NCI-H345 (cell line): Measurements from ENCODE around the gene CYP27A1.
"Not testable (repeated sequence)": the region's sequence is repeated elsewhere in the genome, so short reads cannot be mapped to it uniquely, and the experiment has no call there.

Source experiments
- DNase-seq: peaks from one replicate; lab custom pipeline; 2025; lab: John Stamatoyannopoulos, UW

The CYP27A1 gene

DNA sequence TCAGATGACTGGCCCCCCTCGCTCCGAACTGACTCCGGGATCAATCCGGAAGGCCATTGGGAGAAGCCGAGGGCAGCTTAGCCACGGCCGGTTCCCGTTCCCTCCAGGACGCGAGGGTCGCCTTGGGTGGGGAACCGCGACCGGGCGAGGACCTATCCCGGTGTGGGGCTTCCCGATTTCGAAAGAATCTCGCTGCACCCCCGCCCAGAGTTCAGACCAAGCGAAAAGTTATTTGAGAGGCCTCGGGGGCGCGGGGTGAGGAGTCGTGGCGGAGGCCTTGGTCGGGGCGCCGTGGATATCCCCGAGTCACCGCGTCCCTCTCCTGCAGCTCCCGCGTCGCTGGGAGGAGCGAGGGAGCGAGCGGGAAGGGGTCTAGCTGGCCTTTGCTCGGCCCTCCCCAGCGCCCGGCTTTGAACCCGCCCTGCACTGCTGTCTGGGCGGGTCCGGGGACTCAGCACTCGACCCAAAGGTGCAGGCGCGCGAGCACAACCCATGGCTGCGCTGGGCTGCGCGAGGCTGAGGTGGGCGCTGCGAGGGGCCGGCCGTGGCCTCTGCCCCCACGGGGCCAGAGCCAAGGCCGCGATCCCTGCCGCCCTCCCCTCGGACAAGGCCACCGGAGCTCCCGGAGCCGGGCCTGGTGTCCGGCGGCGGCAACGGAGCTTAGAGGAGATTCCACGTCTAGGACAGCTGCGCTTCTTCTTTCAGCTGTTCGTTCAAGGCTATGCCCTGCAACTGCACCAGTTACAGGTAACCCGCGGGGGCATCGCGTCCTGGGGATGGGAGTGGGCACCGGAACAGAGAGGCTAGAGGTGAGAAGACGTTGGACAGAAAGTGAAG lies at the start of gene CYP27A1:
Gene CYP27A1, plus strand, starts transcription at position 457 of the 837 bp plus-strand sequence. Its CDS starts 36 bp downstream, at position 493.
- no peak for DNase-seq

DNA sequence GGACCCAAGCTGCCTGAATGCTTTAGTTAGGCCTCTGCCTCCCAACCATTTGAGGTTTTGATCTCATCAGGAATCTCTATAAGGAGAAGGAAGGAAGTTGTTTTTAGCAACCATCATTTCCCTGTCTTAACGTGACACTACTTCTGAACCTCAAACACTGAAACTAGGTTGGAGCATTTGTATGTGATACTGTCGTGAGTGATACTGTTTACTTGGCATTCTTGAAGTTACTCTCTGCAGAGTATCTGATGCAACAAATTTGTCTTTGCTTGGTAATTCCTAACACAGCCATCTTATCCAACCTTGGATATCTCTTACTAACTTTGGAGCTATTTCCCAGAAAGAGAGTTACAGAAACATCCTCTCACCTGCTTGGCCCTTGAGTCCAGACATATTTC lies 49.2 kb upstream of the CYP27A1 start:
- no peak for DNase-seq

DNA sequence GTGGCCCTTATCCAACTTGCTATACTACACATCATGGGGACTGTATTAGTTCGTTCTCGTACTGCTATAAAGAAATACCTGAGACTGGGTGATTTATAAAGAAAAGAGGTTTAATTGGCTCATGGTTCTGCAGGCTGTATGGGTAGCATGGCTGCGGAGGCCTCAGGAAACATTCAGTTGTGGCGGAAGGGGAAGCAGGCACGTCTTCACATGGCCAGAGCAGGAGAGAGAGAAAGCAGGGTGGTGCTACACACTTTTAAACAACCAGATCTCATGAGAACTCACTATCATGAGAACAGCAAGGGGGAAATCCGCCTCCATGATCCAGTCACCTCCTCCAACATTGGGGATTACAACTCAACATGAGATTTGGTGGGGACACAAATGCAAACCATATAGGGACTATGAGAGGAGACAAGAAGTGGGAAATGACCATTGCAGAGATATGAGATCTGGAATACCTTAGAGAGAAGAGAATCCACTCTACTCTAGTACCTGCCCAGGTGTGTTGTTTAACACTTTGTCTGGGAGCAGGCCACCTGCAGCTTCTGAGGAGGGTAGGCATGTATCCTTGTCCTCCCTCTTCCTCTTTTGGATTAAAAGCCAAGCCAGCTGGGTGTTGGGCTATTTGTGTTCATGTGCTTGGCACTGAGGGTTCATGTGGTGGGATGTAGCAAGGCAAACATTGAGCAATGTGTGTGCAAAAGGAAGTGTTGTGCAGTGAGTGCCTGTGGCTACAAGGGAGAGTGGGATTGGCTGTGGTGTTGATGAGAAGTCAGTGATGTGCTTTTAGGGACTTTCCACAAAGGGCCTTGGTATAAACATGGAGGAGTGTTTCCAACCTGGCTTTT lies 48.6 kb upstream of the CYP27A1 start:
- no peak for DNase-seq

DNA sequence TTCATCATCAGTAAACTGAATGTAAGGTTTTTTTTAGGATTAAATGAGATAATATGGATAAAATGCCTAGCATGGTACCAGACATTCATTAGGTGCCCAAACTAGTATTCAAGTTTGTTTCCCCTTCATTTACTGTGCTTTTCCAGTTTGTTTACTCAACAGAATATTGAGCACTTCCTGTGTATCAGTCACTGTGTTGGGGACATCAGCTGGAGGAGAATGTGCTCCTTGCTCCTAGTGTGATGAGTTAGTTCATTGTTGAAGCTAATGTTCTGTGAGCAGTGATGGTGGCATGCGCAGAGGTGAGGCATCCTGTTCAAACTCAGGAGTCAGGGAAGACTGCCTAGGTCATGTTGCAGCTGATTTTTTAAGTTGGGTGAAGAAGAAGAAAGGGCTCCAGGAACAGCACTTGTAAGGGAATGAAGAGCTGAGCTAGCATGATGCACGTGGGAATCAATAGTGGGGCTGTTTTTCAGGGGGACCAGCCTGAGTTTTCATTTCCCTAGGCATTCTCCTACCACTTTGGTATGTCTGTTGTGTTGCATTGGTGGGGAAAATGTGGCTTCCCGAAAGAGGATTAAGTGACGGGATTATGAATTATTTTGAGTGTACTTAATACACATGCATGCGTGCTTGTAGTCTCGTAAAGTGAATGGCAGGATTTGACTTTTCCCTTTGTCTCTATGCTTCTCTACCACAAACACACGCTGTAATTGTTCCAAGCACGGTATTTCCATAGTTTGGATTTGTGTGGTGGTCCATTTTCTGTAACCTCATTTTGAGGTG lies 47.6 kb upstream of the CYP27A1 start:
- no peak for DNase-seq

DNA sequence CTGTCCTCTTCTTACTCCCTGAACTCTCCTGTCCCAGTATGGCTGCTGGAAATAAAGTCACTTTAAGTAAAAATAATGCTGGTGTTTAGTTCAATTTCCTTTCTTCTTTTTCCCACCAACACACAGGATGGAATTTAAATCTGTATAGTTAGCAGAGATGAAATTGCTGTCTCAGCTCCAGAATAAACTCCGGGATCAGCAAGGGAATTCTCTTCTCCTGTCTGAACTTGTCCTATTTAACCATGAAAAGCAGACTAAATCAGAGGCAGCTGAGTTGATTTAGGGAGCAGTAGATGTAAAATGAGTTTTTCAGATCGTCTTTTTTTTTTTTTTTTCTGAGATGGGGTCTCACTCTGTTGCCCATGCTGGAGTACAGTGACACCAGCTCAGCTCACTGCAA lies 45.4 kb upstream of the CYP27A1 start:
- no peak for DNase-seq

DNA sequence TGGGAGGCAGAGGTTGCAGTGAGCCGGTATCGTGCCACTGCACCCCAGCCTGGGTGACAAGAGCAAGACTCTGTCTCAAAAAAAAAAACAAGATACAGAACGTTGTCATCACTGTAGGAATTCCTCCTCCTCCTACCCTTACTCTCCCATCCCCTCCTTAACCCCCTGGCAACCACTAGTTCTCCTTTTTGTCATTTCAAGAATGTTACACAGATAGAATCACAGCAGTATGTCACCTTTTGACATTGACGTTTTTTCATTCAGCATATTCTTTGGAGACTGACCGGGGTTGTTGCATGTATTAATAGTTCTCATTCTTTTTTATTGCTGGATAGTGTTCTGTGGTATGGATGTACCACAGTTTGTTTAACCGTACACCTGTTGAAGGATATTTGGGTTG lies 38.9 kb upstream of the CYP27A1 start:
- no peak for DNase-seq

DNA sequence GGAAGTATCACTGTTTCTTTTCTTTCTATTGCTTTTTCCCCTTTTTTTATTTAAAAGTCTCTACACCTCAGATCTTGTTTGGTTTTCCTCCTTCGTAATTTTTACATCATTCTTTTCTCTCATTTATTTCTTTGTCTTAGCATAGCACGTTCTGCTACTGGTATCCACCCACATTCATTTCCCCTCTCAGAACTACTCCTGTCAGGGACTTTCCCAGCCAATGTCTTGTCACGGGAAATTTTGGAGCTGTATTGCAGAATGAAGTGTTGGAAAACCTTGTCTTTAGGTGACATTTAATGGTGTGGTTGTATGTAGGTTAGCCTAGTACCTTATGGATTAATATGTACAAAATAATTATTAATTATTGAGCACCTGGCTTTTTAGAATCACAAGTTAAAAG lies 37.3 kb upstream of the CYP27A1 start:
- DNase-seq, result no peak

DNA sequence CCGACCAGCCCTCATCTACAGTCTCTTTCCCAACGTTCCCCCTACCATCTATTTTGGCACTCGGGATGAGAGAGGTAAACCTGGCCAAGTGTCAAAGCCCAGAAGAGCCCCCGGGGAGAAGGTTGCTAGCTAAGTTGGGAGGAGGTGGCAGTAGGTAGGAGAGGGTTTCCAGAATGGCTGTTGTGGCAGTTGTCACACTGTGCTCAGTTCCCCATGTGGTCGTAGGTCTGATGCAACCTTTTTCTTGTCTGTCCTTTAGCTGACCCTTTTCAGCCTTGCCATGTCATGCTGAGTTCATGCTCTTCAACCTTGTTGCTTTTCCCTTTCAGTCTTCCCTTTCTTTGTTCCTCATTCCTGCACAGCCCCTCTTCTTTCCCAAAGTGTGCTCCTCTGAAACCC lies 36.8 kb upstream of the CYP27A1 start:
- DNase-seq, result no peak

DNA sequence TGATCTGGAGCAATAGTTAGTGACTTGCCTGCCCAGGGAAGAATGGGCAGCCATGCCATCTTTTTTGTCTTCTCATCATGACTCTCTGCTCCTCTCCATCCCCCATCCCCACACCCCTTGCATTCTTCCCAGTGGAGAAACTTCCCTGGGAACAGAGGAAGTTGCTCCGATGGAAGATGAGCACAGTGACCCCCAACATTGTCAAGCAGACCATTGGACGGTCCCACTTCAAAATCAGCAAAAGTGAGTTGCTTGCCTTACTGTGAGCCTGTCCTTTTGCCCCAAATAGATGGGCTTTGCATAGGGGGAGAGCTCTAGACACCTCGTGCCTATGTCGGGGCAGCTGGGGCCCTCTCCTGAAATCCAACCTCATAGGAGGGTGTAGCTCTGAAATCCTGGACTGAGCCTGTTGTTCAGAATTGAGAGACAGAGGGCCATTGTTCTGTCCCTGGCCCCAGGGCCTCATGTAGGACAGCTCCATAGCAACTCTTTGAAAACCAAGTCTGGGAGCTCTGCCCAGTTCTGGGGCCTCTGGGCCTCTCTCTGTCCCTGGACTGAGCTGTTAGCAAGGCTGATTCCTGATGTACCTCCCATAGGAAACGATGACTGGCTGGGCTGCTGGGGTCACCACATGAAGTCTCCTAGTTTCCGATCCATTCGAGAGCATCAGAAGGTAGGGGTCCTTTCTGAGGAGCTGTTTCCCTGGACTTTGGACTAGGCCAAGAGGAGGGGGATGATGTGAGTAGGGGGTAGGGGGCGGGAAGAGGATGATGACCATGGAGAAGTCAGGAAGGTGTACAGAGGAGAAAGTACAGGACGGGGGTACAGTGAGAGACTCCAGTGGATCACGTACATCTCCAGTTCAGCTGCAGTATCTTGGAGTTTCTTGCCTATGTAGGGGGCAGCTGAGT lies 36.1 kb upstream of the CYP27A1 start:
- DNase-seq, result no peak

DNA sequence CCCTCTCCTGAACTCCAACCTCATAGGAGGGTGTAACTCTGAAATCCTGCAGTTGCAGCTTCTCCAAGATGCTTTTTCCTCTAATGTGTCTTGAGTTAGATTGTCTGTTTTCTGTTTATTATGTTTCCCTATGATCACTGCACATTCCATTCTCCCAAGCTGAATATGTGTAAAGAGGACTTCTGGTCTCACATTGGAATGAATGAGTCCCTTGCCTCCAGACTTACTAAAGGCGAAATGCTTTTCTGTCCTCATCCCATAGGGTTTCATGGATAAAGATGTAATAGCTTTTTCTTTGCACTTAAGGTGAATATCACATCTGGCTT lies 35.5 kb upstream of the CYP27A1 start:
- no peak for DNase-seq

DNA sequence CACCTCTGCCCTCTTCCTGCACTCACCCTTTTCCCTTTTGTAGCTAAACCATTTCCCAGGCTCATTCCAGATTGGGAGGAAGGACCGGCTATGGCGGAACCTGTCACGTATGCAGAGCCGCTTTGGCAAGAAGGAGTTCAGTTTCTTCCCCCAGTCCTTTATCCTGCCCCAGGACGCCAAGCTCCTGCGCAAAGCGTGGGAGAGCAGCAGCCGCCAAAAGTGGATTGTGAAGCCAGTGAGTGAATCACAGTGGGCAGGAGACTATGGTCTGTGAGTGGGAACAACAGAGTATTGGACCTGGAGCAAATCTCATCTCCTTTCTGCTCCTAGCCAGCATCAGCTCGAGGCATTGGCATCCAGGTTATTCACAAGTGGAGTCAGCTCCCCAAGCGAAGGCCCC lies 35.0 kb upstream of the CYP27A1 start:
- no peak for DNase-seq

DNA sequence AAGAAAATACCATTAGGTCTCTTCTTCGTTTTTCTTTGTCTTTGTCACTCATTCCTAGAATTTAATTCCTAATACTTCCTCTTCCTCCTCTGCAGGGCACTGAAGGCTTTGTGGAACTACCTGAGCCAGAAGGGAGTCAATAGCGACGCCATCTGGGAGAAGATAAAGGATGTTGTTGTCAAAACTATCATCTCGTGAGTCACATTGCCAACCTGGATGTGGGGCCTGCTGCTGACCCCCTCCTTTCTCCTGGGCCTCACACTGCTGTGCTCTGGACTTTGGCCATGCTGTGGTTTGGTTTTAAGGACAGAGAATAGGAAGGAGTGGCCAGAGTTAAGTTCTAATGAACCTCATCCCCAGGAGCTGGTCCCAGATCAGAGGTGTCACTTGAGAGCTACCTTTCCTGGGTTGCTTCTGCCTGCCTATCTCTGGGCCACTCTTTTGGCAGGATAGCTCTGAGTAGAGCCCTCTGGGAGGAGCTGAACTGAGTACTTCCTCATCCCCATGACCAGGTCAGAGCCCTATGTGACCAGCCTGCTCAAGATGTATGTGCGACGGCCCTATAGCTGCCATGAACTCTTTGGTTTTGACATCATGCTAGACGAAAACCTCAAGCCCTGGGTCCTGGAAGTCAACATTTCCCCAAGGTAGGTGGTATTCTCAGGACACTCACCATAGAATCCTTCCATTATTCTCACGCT lies 33.1 kb upstream of the CYP27A1 start:
- DNase-seq, result no peak

DNA sequence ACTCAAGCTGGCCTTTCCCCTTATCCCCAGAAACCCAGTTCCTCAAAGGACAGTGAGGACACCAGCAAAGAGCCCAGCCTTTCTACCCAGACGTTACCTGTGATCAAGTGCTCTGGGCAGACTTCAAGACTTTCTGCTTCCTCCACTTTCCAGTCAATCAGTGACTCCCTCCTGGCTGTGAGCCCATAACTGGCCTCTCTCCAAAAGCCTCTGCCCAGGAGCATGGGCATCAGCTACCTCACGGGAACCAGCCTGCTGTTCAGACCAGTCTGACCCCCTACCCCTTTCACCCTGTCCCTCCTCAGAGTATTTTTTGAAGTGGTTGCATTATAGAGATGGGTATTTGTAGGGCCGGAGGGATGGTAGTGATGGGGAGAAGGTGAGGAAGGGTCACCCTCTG lies 27.7 kb upstream of the CYP27A1 start:
- no peak for DNase-seq

DNA sequence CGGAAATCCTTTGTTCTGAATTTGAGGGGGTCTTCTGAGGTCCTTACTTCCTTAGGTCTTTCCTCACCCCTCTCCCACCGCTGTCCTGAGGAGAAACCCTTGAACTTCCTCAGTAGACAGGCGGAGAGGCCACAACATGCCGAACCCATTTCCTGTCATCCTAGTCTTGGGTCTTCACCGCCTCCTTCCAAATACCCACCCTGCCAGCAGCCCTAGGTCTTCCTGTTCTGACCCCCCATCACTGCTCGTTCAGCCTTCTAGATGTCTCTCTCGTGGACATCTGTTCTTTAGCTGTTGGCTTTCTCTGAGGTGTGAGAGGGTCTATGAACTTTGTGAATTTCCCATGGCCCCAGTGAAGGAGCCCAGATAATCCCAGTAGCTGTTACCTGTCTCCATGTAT lies 27.2 kb upstream of the CYP27A1 start:
- DNase-seq, result no peak

DNA sequence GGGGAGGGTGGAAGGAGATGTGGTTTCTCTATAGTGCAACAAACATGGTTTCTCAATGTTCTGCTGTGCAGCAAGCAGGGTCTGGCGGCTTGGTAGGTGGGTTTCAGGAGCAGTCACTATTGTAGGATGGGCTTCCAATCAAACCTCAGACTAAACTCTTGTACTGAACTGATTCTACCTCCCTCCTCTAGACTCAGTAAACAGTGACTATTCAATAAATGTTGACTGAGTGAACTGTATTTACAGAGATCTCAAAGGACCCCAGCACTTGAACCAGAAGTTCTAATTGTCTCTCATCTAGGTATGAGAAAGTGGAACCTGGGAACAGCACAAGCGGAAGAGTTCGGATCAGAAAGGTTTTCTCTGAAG lies 26.8 kb upstream of the CYP27A1 start:
- DNase-seq, result no peak

DNA sequence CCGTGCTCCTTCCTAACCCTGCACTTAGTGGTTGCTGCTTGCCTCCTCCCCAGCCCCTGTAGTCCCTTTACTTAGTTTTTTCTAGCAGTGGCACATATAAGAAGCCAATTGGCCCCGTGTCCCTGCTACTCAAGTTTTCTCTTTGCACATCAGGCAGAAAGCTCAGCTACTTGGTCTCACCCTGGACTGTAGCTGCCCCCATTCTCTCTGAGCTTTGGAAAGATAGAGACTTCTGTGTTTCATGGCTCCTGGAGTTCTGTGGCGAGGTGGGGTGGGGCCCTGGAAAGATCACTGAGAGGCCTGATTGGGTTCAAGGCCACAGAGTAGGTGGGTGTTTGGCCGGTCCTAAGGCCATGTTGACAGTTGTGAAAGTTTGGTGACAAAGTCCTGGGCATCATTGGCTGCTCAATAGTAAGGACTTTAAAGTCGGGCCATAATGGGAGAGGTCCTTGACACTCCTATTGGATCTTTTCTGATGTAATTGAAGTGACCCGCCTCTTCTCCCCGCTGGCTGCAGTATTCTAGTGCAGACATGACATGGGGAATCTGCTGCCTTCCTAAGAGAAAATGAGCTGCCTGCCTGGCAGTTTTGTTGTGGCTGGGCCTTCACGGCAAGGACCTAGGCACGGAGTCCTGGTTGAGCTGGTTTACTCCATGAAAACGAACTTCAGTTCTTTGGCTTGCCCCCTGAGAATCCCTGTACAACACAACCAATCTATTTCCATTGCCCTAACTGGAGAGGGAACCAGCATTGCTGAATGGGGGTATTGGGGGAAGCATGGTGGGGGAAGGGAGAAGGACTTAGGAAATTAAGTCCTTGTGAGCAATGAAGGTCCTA lies 26.2 kb upstream of the CYP27A1 start:
- DNase-seq, result no peak

DNA sequence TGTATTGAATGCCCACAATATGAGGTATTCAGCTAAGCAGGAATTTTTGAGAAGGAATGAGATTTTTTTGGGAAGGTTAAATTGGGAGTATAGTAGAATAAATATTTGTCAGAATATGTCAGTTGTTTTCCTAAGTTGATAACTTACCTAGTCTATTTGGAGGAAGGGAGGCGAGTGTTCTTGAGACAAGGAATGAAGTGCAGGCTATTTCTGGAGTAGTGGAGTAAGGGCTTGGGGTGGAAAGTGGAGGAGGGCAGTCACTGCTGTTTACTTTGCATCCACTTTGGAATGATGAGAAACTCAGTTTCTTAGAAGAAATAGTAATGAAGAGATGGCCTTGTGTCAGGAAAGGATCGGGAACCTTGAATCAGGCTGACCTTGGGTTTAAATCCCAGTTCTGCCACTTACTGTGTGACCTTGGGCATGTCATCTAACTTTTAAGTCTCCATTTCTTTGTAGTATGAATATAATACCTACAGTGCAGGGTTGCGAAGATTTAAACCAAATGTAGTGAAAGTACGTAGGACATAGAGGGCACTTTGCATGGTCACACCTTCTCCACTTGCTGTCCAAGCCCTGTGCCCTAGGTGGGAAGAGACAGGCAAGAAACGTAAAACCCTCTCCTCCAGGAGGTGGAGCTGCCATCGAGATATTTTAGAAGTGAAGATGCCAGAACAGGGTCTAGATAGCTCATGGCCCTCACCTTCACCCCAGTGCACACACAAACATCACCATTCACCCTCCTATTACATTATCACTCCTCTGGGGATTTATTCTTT lies 25.2 kb upstream of the CYP27A1 start:
- DNase-seq, result no peak

DNA sequence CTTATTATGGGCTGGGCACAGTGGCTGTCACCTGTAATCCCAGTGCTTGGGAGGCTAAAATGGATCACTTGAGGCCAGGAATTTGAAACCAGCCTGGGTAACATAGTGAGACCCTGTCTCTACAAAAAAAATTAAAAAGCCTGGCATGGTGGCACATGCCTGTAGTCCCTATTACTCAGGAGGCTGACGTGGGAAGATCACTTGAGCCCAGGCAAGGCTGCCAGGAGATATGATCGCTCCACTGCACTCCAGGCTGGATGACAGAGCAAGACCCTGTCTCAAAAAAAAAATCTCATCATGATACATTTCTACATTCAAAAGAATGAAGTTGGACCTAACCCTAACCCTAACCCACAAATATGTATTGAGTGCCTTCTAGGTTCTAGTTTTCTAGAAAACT lies 20.2 kb upstream of the CYP27A1 start:
- no peak for DNase-seq

DNA sequence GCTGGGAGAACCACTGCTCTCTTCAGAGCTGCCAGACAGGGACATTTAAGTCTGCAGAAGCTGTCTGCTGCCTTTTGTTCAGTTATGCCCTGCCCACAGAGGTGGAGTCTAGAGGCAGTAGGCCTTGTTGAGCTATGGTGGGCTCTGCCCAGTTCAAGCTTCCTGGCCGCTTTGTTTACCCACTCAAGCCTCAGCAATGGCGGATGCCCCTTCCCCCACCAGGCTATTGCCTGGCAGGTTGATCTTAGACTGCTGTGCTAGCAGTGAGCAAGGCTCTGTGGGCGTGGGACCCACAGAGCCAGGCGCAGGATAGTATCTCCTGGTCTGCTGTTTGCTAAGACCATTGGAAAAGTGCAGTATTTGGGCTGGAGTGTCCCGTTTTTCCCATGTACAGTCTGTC lies 9.2 kb upstream of the CYP27A1 start:
- DNase-seq, result not testable (repeated sequence)
